Karpas-422 (cell line): ENCODE results near the gene TTPAL. TPM values are rescaled to one million over a fixed set of nuclear protein-coding genes. Genes with fewer than 3 reads are reported as not detected.

ENCODE experiments used
- DNase-seq: peaks from one replicate; pipeline ENCODE4 v3.0.0-alpha.2; 2015
- H2AFZ ChIP-seq: fragments of 200-600 bp; sonication (generic); 2 replicates; pipeline ENCODE4 v1.6.1; 2014; ENCODE audit warnings: antibody characterized with exemption, low read length, mixed read lengths
- H3K27ac ChIP-seq: fragments of 200-600 bp; sonication (generic); 2 replicates; pipeline ENCODE4 v1.5.1; 2014; ENCODE audit warnings: mild to moderate bottlenecking, low read length, moderate library complexity
- H3K27me3 ChIP-seq: fragments of 200-600 bp; sonication (generic); 2 replicates; pipeline ENCODE4 v1.6.1; 2014; ENCODE audit warnings: low read length, mixed read lengths
- H3K36me3 ChIP-seq: fragments of 200-600 bp; sonication (generic); 2 replicates; pipeline ENCODE4 v1.6.1; 2014; ENCODE audit warnings: low read length, mixed read lengths; ENCODE audit not compliant: insufficient read depth
- H3K4me1 ChIP-seq: fragments of 200-600 bp; sonication (generic); 2 replicates; pipeline ENCODE4 v1.6.1; 2014; ENCODE audit warnings: mild to moderate bottlenecking, low read length, mixed read lengths
- H3K4me2 ChIP-seq: fragments of 200-600 bp; sonication (generic); 2 replicates; pipeline ENCODE4 v1.6.1; 2014; ENCODE audit warnings: low read length, low read depth, mild to moderate bottlenecking; ENCODE audit not compliant: poor library complexity, severe bottlenecking
- H3K4me3 ChIP-seq: fragments of 200-600 bp; sonication (generic); 2 replicates; pipeline ENCODE4 v1.5.1; 2014; ENCODE audit warnings: mild to moderate bottlenecking, antibody characterized with exemption, low read length, mixed read lengths
- H3K79me2 ChIP-seq: fragments of 200-600 bp; sonication (generic); 2 replicates; pipeline ENCODE4 v1.6.1; 2014; ENCODE audit warnings: mild to moderate bottlenecking, low read length, mixed read lengths
- H3K9ac ChIP-seq: fragments of 200-600 bp; sonication (generic); 2 replicates; pipeline ENCODE4 v1.6.0; 2014; ENCODE audit warnings: low read length
- H3K9me2 ChIP-seq: fragments of 200-600 bp; sonication (generic), shearing (Covaris generic); replicated peaks from 2 replicates; pipeline ENCODE4 v1.6.0; 2014; ENCODE audit warnings: mild to moderate bottlenecking, low read length, moderate library complexity; ENCODE audit not compliant: insufficient read depth
- H3K9me3 ChIP-seq: fragments of 300-700, 200-600 bp; sonication (generic); 2 replicates; pipeline ENCODE4 v1.6.1; 2014; ENCODE audit warnings: low read length, mixed read lengths
- H4K20me1 ChIP-seq: fragments of 200-600 bp; sonication (generic); 2 replicates; pipeline ENCODE4 v1.6.1; 2014; ENCODE audit warnings: mild to moderate bottlenecking, antibody characterized with exemption, low read length, low read depth; ENCODE audit not compliant: insufficient read depth
- total RNA-seq: library from RNA; depleted of rRNA; stranded (reverse); fragments of >200 nt; shearing (Covaris generic); gene quantifications from 2 replicates; pipeline ENCODE4 v1.2.3, GENCODE V29; 2014; ENCODE audit warnings: low replicate concordance

TTPAL gene
- total RNA-seq, 1 experiment from 2014 or later: 24.4 TPM

- Histone ChIP-seq H4K20me1 (no peaks in the 10 kb centered on the region), H3K4me3 (no peak overlapping the region), H3K27ac (no peak overlapping the region), H3K9me2 (no peaks in the 10 kb centered on the region), H3K79me2 (no peaks in the 10 kb centered on the region), H3K9me3 (no peaks in the 10 kb centered on the region), H3K4me2 (no peak overlapping the region), H3K36me3 (no peaks in the 10 kb centered on the region), H3K4me1 (no peaks in the 10 kb centered on the region), H3K9ac (no peak overlapping the region), H3K27me3 (no peaks in the 10 kb centered on the region), H2AFZ (no peak overlapping the region)
- no peak for DNase-seq
Observed at GRCh38 chr20:44430270-44431065, 45.2 kb upstream of the TTPAL start.

- H3K27ac ChIP-seq: no peak overlapping the region
- no peaks in the 10 kb centered on the region for H3K9me3 ChIP-seq
- H3K9ac ChIP-seq: no peak overlapping the region
- H3K9me2 ChIP-seq: no peaks in the 10 kb centered on the region
- no peak overlapping the region for H3K4me2 ChIP-seq
- H2AFZ ChIP-seq: no peak overlapping the region
- H3K27me3 ChIP-seq: no peaks in the 10 kb centered on the region
- no peaks in the 10 kb centered on the region for H3K4me1 ChIP-seq
- no peaks in the 10 kb centered on the region for H3K36me3 ChIP-seq
- H4K20me1 ChIP-seq: no peaks in the 10 kb centered on the region
- H3K4me3 ChIP-seq: no peak overlapping the region
- H3K79me2 ChIP-seq: no peaks in the 10 kb centered on the region
- DNase-seq: no peak
Observed at GRCh38 chr20:44431118-44431501, 44.6 kb upstream of the TTPAL start.

- no peak overlapping the region for H3K4me2 ChIP-seq
- H3K27ac ChIP-seq: no peak overlapping the region
- no peak overlapping the region for H2AFZ ChIP-seq
- H3K27me3 ChIP-seq: no peaks in the 10 kb centered on the region
- no peak overlapping the region for H3K9ac ChIP-seq
- no peaks in the 10 kb centered on the region for H3K9me2 ChIP-seq
- H4K20me1 ChIP-seq: no peaks in the 10 kb centered on the region
- H3K4me1 ChIP-seq: no peaks in the 10 kb centered on the region
- H3K9me3 ChIP-seq: no peaks in the 10 kb centered on the region
- DNase-seq: no peak
- no peak overlapping the region for H3K4me3 ChIP-seq
- no peaks in the 10 kb centered on the region for H3K36me3 ChIP-seq
- H3K79me2 ChIP-seq: no peaks in the 10 kb centered on the region
Observed at GRCh38 chr20:44431502-44432234, 44.0 kb upstream of the TTPAL start.

DNA sequence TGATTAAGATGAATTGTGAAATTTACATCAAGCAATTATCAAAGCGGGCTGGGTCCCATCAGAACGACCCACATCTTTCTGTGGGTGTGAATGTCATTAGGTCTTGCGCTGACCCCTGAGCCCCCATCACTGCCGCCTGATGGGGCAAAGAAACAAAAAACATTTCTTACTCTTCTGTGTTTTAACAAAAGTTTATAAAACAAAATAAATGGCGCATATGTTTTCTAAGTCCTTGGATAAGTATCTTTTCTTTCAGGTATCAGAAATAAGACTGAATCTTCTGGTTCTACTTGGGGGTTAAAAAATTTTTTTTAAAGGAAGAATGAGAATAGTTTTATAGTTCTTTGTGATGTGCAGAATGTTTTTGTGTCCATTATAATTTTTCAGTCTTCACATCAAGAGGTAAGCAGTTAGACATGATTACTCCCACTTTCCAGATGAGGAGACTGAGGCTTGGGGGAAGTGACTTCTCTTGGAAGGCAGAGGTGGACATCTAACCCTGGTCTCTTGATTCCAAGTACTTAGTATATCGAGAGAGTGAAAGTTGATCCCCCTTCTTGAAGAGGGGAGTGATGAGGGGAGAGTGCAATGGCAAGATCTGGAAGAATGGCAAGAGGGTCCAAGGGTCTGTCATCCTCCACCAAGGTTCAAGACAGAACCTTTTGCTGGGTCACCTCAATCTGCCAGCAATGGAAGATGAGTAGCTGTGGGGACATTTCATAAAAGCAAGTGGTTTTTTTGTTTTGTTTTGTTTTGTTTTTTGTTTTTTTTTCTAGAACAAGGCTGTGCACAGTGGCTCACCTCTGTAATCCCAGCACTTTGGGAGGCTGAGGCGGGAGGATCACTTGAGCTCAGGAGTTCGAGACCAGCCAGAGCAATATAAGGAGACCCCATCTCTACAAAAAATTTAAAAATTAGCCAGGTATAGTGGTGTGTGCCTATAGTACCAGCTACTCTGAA is 42.8 kb upstream of the TTPAL start:
- no peaks in the 10 kb centered on the region for H3K4me1 ChIP-seq
- no peaks in the 10 kb centered on the region for H3K36me3 ChIP-seq
- no peaks in the 10 kb centered on the region for H3K27me3 ChIP-seq
- no peaks in the 10 kb centered on the region for H3K79me2 ChIP-seq
- H3K9ac ChIP-seq: no peak overlapping the region
- H3K27ac ChIP-seq: no peak overlapping the region
- DNase-seq: no peak
- H2AFZ ChIP-seq: no peak overlapping the region
- no peak overlapping the region for H3K4me3 ChIP-seq
- H4K20me1 ChIP-seq: no peaks in the 10 kb centered on the region
- H3K9me3 ChIP-seq: no peaks in the 10 kb centered on the region
- H3K9me2 ChIP-seq: no peaks in the 10 kb centered on the region
- no peak overlapping the region for H3K4me2 ChIP-seq

DNA sequence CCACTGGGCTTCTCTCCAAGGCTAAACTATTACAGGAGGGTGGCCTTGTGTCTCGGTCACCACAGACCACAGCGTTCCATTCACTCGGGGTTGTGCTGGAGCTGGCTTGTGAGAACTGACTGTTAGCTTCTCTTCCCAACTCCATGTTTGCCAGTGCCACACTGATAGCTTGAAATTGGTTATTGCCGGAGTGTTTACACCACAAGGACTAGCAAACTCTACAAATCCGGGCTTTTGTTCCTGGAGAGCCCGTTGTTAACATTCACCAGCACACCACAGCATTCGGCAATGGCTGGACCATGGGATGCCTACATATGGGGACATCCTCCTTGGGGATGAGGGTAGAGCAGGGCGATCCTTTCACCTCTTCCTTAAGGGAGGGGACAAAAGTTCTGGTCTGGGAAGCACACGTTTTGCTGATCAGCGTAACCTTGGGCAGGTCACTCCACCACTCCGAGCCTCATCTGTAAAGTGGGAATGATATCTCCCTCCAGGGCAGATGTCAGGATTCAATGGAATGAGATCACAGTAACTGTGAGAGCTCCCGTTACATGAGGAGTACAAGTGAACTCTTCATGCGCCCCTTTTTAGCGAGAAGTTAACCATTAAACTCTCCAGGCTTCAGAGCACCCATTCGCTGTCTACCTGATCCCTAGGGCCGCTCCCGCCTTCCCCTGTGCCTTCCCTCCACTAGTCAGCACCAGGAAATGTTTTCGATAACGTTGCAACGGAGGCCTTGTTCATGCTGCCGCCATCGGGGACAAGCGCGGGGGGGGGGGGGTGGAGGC is 41.7 kb upstream of the TTPAL start:
- Histone ChIP-seq H3K27ac (no peak overlapping the region), H3K9ac (no peak overlapping the region), H3K4me2 (no peak overlapping the region), H2AFZ (no peak overlapping the region), H3K36me3 (no peaks in the 10 kb centered on the region), H3K9me2 (no peaks in the 10 kb centered on the region), H3K27me3 (no peaks in the 10 kb centered on the region), H3K4me3 (no peak overlapping the region), H4K20me1 (no peaks in the 10 kb centered on the region), H3K9me3 (no peaks in the 10 kb centered on the region), H3K4me1 (no peaks in the 10 kb centered on the region), H3K79me2 (no peaks in the 10 kb centered on the region)
- DNase-seq: no peak

- Histone ChIP-seq H3K36me3 (no peaks in the 10 kb centered on the region), H3K4me3 (no peak overlapping the region), H3K9me3 (no peaks in the 10 kb centered on the region), H3K9me2 (no peaks in the 10 kb centered on the region), H3K27ac (no peak overlapping the region), H2AFZ (no peak overlapping the region), H3K27me3 (no peaks in the 10 kb centered on the region), H3K79me2 (no peaks in the 10 kb centered on the region), H4K20me1 (no peaks in the 10 kb centered on the region), H3K4me2 (no peak overlapping the region), H3K9ac (no peak overlapping the region), H3K4me1 (no peaks in the 10 kb centered on the region)
- peak; percentile 42 for DNase-seq
Observed at GRCh38 chr20:44435630-44436335, 39.9 kb upstream of the TTPAL start.

DNA sequence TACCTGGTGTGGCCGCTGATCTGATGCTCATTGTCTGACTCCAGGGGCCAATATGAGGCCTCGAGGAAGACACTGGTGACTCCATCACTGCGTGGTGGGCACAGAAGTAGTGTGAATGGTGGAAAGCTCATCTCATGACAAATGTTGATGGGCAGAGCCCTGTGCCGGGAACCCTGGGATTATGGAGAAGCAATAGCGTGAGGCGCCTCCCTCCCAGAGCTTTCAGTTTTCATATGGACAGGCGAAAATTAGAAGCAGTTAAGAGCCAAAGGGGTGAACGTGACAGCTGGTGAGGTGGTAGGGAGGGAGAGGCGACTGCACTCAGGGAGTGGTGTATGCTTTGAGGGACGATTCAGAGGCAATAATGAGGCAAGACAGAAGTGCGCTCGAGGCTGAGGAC is 39.3 kb upstream of the TTPAL start:
- Histone ChIP-seq H3K9ac (no peak overlapping the region), H3K4me3 (no peak overlapping the region), H3K27ac (no peak overlapping the region), H3K36me3 (no peaks in the 10 kb centered on the region), H3K27me3 (no peaks in the 10 kb centered on the region), H3K79me2 (no peaks in the 10 kb centered on the region), H2AFZ (no peak overlapping the region), H3K9me2 (no peaks in the 10 kb centered on the region), H3K9me3 (no peaks in the 10 kb centered on the region), H4K20me1 (no peaks in the 10 kb centered on the region), H3K4me2 (no peak overlapping the region), H3K4me1 (no peaks in the 10 kb centered on the region)
- no peak for DNase-seq
